HepG2 (cell line): Measurements from ENCODE around the gene SMARCA4. TPM values are rescaled to one million over a fixed set of nuclear protein-coding genes. Genes with fewer than 3 reads are reported as not detected.

Source experiments
- CBFB ChIP-seq: sonication (generic); formaldehyde crosslinking; IDR thresholded peaks from 2 replicates; pipeline ENCODE4 v1.4.0; 2020; ENCODE audit warnings: missing genetic modification reagents
- ESRRA ChIP-seq: sonication (generic); formaldehyde crosslinking; IDR thresholded peaks from 2 replicates; pipeline ENCODE4 v1.5.1; 2020; ENCODE audit warnings: mild to moderate bottlenecking, low read depth, missing genetic modification reagents
- ETS1 ChIP-seq: sonication (generic); formaldehyde crosslinking; IDR thresholded peaks from 2 replicates; pipeline ENCODE4 v1.4.0; 2020; ENCODE audit warnings: missing genetic modification reagents
- HIVEP1 ChIP-seq: sonication (generic); formaldehyde crosslinking; IDR thresholded peaks from 2 replicates; pipeline ENCODE4 v1.4.0; 2020; ENCODE audit warnings: mild to moderate bottlenecking, missing genetic modification reagents
- KDM3A ChIP-seq: IDR thresholded peaks from 2 replicates; pipeline ENCODE4 v1.6.1; 2018; ENCODE audit warnings: low read depth, missing compliant biosample characterization
- MAFK ChIP-seq, 2 experiments: IDR thresholded peaks in 1 of 2; conservative IDR thresholded peaks in 1 of 2; 2 replicates each; pipeline ENCODE4 v1.6.1; 2011; ENCODE audit warnings: improper control_type of control experiment in 2 of 2, low read length in 2 of 2
- MED1 ChIP-seq: sonication (generic); formaldehyde crosslinking; IDR thresholded peaks from 2 replicates; pipeline ENCODE4 v1.4.0; 2020; ENCODE audit warnings: missing genetic modification reagents
- MXD4 ChIP-seq: IDR thresholded peaks from 2 replicates; pipeline ENCODE4 v1.6.1; 2016; ENCODE audit warnings: mild to moderate bottlenecking, missing biosample characterization, missing genetic modification reagents
- NCOA5 ChIP-seq: sonication (generic); formaldehyde crosslinking; IDR thresholded peaks from 2 replicates; pipeline ENCODE4 v1.4.0; 2020; ENCODE audit warnings: missing genetic modification reagents
- POLR2A ChIP-seq, 2 experiments: IDR thresholded peaks; 2 replicates each; pipeline ENCODE4 v1.6.1; 2011; ENCODE audit warnings: low read depth in 2 of 2, low read length in 2 of 2, mild to moderate bottlenecking in 1 of 2, moderate library complexity in 1 of 2; ENCODE audit not compliant: insufficient read depth in 1 of 2
- RARG ChIP-seq: sonication (generic); formaldehyde crosslinking; IDR thresholded peaks from 2 replicates; pipeline ENCODE4 v1.4.0; 2020; ENCODE audit warnings: low read depth, mild to moderate bottlenecking, missing genetic modification reagents
- RELA ChIP-seq: sonication (generic); formaldehyde crosslinking; IDR thresholded peaks from 2 replicates; pipeline ENCODE4 v1.4.0; 2020; ENCODE audit warnings: missing genetic modification reagents
- REPIN1 ChIP-seq: sonication (generic); formaldehyde crosslinking; IDR thresholded peaks from 2 replicates; pipeline ENCODE4 v1.8.0; 2022; ENCODE audit warnings: missing genetic modification reagents, low read depth, mild to moderate bottlenecking, borderline replicate concordance
- SKIL ChIP-seq: sonication (generic); formaldehyde crosslinking; IDR thresholded peaks from 2 replicates; pipeline ENCODE4 v1.8.0; 2022; ENCODE audit warnings: missing genetic modification reagents, mild to moderate bottlenecking, moderate library complexity, borderline replicate concordance
- TOPORS ChIP-seq: sonication (generic); formaldehyde crosslinking; IDR thresholded peaks from 2 replicates; pipeline ENCODE4 v1.8.0; 2023; ENCODE audit warnings: mild to moderate bottlenecking, missing genetic modification reagents
- ZNF343 ChIP-seq: sonication (generic); formaldehyde crosslinking; IDR thresholded peaks from 2 replicates; pipeline ENCODE4 v1.4.0; 2020; ENCODE audit warnings: mild to moderate bottlenecking, missing genetic modification reagents
- ZNF44 ChIP-seq: sonication (generic); formaldehyde crosslinking; IDR thresholded peaks from 2 replicates; pipeline ENCODE4 v1.5.1; 2020; ENCODE audit warnings: mild to moderate bottlenecking, missing genetic modification reagents
- ZNF710 ChIP-seq: sonication (generic); formaldehyde crosslinking; IDR thresholded peaks from 2 replicates; pipeline ENCODE4 v1.5.0; 2020; ENCODE audit warnings: mild to moderate bottlenecking, missing genetic modification reagents, borderline replicate concordance
- polyA plus RNA-seq, 8 experiments: library from polyadenylated mRNA; depleted of rRNA in 3 of 8; stranded (reverse) in 7 of 8; unstranded in 1 of 8; fragments of >200 nt; fragmentation: Illumina TruSeq in 4 of 8; extraction: Trizol in 4 of 8; gene quantifications; 2 replicates each; pipeline versions ENCODE4 v1.2.1 to v1.2.3, GENCODE V29; 2011 to 2016; ENCODE audit warnings: low read depth in 4 of 8, missing spikeins in 1 of 8, mixed read lengths in 1 of 8; ENCODE audit not compliant: insufficient read depth in 1 of 8
- total RNA-seq, 5 experiments: library from RNA; depleted of rRNA; stranded (reverse); fragments of >200 nt; fragmentation: Illumina TruSeq; extraction: Trizol; gene quantifications; 2 replicates each; pipeline ENCODE4 v1.2.3, GENCODE V29; 2016; ENCODE audit warnings: low read depth in 1 of 5
- TF ChIP-seq, protein P1 (sequence below): sonication (generic); formaldehyde crosslinking; IDR thresholded peaks from 2 replicates; pipeline ENCODE4 v1.4.0; 2020; ENCODE audit warnings: missing genetic modification reagents
- TF ChIP-seq, protein P2 (sequence below): sonication (generic); formaldehyde crosslinking; IDR thresholded peaks from 2 replicates; pipeline ENCODE4 v1.4.0; 2020; ENCODE audit warnings: mild to moderate bottlenecking, missing genetic modification reagents

SMARCA4 gene
- total and polyA plus RNA-seq, 2 of the 13 experiments (the other 11 are each of a cell fraction or from before 2014, with no cell fraction given), result 25.4 to 45.9 TPM

GRCh38 chr19:10960314-10961072 is at the start of gene SMARCA4 (continued):
- TF ChIP-seq SKIL, result 0 out of 2 replicates have a peak, but pooled peaks have one; percentile 29
- peak; percentile 81 for TF ChIP-seq CBFB (CRISPR knock-in tag)
- TF ChIP-seq MED1 (CRISPR knock-in tag), result peak; percentile 65
- no peak for TF ChIP-seq RELA (CRISPR knock-in tag)
- TF ChIP-seq NCOA5 (CRISPR knock-in tag), result no peak
- TF ChIP-seq ESRRA (CRISPR knock-in tag), result peak; percentile 67; the same call in 1 of the 2 replicates
- TF ChIP-seq RARG, result no peak
- no peak for TF ChIP-seq ZNF710 (CRISPR knock-in tag)
- no peak for TF ChIP-seq ETS1
- TF ChIP-seq POLR2A (IDR thresholded peaks at IDR 0.05; ENCODE audit: insufficient read depth in 1 of 2, low read depth in 2 of 2, low read length in 2 of 2), result peak; percentile 77 to 86
- TF ChIP-seq TOPORS (CRISPR knock-in tag), result no peak
- no peak for TF ChIP-seq MAFK (conservative IDR thresholded peaks at IDR 0.05 in 1 of 2, IDR thresholded peaks at IDR 0.05 in 1 of 2; ENCODE audit: low read length in 2 of 2)
- TF ChIP-seq, protein P1, sequence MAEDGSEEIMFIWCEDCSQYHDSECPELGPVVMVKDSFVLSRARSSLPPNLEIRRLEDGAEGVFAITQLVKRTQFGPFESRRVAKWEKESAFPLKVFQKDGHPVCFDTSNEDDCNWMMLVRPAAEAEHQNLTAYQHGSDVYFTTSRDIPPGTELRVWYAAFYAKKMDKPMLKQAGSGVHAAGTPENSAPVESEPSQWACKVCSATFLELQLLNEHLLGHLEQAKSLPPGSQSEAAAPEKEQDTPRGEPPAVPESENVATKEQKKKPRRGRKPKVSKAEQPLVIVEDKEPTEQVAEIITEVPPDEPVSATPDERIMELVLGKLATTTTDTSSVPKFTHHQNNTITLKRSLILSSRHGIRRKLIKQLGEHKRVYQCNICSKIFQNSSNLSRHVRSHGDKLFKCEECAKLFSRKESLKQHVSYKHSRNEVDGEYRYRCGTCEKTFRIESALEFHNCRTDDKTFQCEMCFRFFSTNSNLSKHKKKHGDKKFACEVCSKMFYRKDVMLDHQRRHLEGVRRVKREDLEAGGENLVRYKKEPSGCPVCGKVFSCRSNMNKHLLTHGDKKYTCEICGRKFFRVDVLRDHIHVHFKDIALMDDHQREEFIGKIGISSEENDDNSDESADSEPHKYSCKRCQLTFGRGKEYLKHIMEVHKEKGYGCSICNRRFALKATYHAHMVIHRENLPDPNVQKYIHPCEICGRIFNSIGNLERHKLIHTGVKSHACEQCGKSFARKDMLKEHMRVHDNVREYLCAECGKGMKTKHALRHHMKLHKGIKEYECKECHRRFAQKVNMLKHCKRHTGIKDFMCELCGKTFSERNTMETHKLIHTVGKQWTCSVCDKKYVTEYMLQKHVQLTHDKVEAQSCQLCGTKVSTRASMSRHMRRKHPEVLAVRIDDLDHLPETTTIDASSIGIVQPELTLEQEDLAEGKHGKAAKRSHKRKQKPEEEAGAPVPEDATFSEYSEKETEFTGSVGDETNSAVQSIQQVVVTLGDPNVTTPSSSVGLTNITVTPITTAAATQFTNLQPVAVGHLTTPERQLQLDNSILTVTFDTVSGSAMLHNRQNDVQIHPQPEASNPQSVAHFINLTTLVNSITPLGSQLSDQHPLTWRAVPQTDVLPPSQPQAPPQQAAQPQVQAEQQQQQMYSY, result 0 out of 2 replicates have a peak, but pooled peaks have one; percentile 13
- TF ChIP-seq MXD4 (CRISPR knock-in tag), result peak; percentile 75
- TF ChIP-seq ZNF44 (CRISPR knock-in tag), result peak; percentile 93
- TF ChIP-seq, protein P2, sequence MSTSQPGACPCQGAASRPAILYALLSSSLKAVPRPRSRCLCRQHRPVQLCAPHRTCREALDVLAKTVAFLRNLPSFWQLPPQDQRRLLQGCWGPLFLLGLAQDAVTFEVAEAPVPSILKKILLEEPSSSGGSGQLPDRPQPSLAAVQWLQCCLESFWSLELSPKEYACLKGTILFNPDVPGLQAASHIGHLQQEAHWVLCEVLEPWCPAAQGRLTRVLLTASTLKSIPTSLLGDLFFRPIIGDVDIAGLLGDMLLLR (CRISPR knock-in tag), result peak; percentile 88; the same call in 1 of the 2 replicates
- TF ChIP-seq REPIN1, result 0 out of 2 replicates have a peak, but pooled peaks have one; percentile 64
- peak; percentile 58; the same call in 1 of the 2 replicates for TF ChIP-seq HIVEP1 (CRISPR knock-in tag)
- TF ChIP-seq ZNF343, result peak; percentile 59; the same call in 1 of the 2 replicates
- 0 out of 2 replicates have a peak, but pooled peaks have one; percentile 45 for TF ChIP-seq KDM3A (CRISPR knock-in tag)
